SU-DHL-6 (cell line): ENCODE data around the gene IGSF3.

ENCODE experiments used
- H2AFZ ChIP-seq: fragments of 200-600 bp; sonication (generic); 2 replicates; pipeline ENCODE4 v1.6.1; 2014; ENCODE audit warnings: low read depth, mild to moderate bottlenecking, moderate library complexity, mixed read lengths, antibody characterized with exemption, low read length; ENCODE audit not compliant: severe bottlenecking
- H3F3A ChIP-seq: fragments of 200-600 bp; shearing (Covaris generic); 2 replicates; pipeline ENCODE4 v1.6.0; 2016; ENCODE audit warnings: antibody characterized with exemption, mild to moderate bottlenecking; ENCODE audit not compliant: insufficient read depth
- H3K27ac ChIP-seq: fragments of 200-600 bp; sonication (generic); 2 replicates; pipeline ENCODE4 v1.5.1; 2016; ENCODE audit warnings: low read depth, mild to moderate bottlenecking, low read length, moderate library complexity, mixed read lengths
- H3K27me3 ChIP-seq: fragments of 200-600 bp; sonication (generic), shearing (Covaris generic); 2 replicates; pipeline ENCODE4 v1.6.0; 2014; ENCODE audit warnings: mild to moderate bottlenecking, low read length
- H3K36me3 ChIP-seq: fragments of 200-600 bp; sonication (generic); 2 replicates; pipeline ENCODE4 v1.6.1; 2014; ENCODE audit warnings: mild to moderate bottlenecking, low read length, mixed read lengths
- H3K4me2 ChIP-seq: fragments of 300-600, 200-600 bp; shearing (Covaris generic), sonication (generic); 2 replicates; pipeline ENCODE4 v1.6.0; 2014; ENCODE audit warnings: low read length, low read depth, mild to moderate bottlenecking; ENCODE audit not compliant: poor library complexity, severe bottlenecking
- H3K4me3 ChIP-seq: fragments of 200-600 bp; sonication (generic); 2 replicates; pipeline ENCODE4 v1.5.1; 2014; ENCODE audit warnings: antibody characterized with exemption, low read length, mild to moderate bottlenecking, mixed read lengths; ENCODE audit not compliant: insufficient read depth, poor library complexity, severe bottlenecking
- H3K79me2 ChIP-seq: fragments of 200-600 bp; sonication (generic); 2 replicates; pipeline ENCODE4 v1.6.1; 2014; ENCODE audit warnings: mild to moderate bottlenecking, low read length, moderate library complexity; ENCODE audit not compliant: insufficient read depth
- H3K9ac ChIP-seq: fragments of 200-600 bp; sonication (generic); 2 replicates; pipeline ENCODE4 v1.7.0; 2014; ENCODE audit warnings: mild to moderate bottlenecking, low read length
- H3K9me2 ChIP-seq: fragments of 200-600 bp; sonication (generic); replicated peaks from 2 replicates; pipeline ENCODE4 v1.6.1; 2014; ENCODE audit warnings: low read length; ENCODE audit not compliant: insufficient read depth
- H3K9me3 ChIP-seq: fragments of 200-600 bp; sonication (generic); 2 replicates; pipeline ENCODE4 v1.6.1; 2014; ENCODE audit warnings: low read length, mixed read lengths; ENCODE audit not compliant: insufficient read depth
- H4K20me1 ChIP-seq: fragments of 200-600 bp; sonication (generic); 2 replicates; pipeline ENCODE4 v1.6.1; 2014; ENCODE audit warnings: low read depth, mild to moderate bottlenecking, antibody characterized with exemption, low read length, moderate library complexity, mixed read lengths
- EZH2phosphoT487 ChIP-seq: fragments of 200-600 bp; sonication (generic), shearing (Covaris generic); conservative IDR thresholded peaks from 2 replicates; pipeline ENCODE4 v1.6.1; 2018; ENCODE audit warnings: mild to moderate bottlenecking, antibody characterized with exemption, low read length, moderate library complexity, mixed read lengths
- TF ChIP-seq, protein P1 (sequence below): fragments of 200-600 bp; sonication (generic); IDR thresholded peaks from one replicate; pipeline ENCODE4 v1.5.1; 2017; ENCODE audit warnings: antibody characterized with exemption, mild to moderate bottlenecking, low read length, moderate library complexity; ENCODE audit not compliant: insufficient read depth, poor library complexity, severe bottlenecking

The IGSF3 gene

DNA sequence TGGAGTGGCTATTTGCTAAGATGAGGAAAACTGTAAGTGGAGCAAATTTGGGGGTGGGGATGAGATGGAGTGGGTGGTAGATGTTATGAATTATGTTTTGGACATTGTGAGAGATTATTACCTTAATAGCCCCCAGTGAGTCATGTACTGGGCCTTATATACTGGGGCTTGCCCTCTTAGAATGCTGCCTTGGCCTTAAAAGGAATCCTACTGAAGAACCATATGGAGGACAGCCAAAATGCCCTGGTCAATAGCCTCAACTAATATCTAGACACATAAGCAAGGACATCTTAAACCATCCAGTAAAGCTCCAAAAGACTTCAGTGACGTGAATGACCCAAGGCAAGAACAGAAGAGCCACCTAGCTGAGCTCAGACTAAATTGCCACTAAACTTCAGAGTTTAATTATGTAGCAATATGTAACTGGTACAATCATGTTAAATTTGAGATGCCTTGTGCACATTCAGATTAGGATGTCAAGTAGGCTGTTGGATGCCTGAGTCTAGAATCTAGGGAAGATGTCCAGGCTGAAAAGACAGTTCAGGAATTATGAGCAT, 13.9 kb upstream of the IGSF3 start:
- H3K27me3 ChIP-seq, result no peaks in the 10 kb centered on the region
- no peaks in the 10 kb centered on the region for H4K20me1 ChIP-seq
- no peak for TF ChIP-seq EZH2phosphoT487
- TF ChIP-seq, protein P1, sequence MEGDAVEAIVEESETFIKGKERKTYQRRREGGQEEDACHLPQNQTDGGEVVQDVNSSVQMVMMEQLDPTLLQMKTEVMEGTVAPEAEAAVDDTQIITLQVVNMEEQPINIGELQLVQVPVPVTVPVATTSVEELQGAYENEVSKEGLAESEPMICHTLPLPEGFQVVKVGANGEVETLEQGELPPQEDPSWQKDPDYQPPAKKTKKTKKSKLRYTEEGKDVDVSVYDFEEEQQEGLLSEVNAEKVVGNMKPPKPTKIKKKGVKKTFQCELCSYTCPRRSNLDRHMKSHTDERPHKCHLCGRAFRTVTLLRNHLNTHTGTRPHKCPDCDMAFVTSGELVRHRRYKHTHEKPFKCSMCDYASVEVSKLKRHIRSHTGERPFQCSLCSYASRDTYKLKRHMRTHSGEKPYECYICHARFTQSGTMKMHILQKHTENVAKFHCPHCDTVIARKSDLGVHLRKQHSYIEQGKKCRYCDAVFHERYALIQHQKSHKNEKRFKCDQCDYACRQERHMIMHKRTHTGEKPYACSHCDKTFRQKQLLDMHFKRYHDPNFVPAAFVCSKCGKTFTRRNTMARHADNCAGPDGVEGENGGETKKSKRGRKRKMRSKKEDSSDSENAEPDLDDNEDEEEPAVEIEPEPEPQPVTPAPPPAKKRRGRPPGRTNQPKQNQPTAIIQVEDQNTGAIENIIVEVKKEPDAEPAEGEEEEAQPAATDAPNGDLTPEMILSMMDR, result no peak
- no peaks in the 10 kb centered on the region for H3K9me3 ChIP-seq
- H3K36me3 ChIP-seq, result no peaks in the 10 kb centered on the region
- H3K9me2 ChIP-seq, result no peaks in the 10 kb centered on the region
- H3K4me2 ChIP-seq, result no peak overlapping the region
- H3K79me2 ChIP-seq, result no peaks in the 10 kb centered on the region
- H2AFZ ChIP-seq, result no peak overlapping the region
- no peak overlapping the region for H3K27ac ChIP-seq
- no peaks in the 10 kb centered on the region for H3F3A ChIP-seq
- no peak overlapping the region for H3K9ac ChIP-seq
- H3K4me3 ChIP-seq, result no peak overlapping the region

DNA sequence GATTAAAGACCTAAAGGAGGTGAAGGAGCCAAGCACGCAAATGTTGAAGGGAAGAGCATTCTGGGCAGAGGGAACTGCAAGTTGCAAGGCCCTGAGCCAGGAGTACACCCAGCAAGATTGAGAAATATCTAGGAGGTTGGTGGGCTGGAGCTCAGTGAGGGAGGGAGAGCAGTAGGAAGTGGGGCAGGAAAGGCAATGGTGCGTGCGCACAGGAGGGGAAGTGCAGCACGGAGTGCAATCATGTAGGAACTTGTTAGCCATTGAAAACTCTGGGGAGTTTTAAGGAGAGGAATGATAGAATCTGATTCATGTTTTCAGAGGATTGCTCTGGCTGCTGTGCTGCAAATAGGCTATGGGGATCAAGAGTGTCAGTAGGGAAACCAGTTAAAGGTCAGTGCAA, 13.2 kb upstream of the IGSF3 start:
- Histone ChIP-seq H3K9ac (no peak overlapping the region), H3K9me2 (no peaks in the 10 kb centered on the region), H3K79me2 (no peaks in the 10 kb centered on the region), H2AFZ (no peak overlapping the region), H3K27ac (no peak overlapping the region), H3K4me2 (no peak overlapping the region), H3K27me3 (no peaks in the 10 kb centered on the region), H3F3A (no peaks in the 10 kb centered on the region), H4K20me1 (no peaks in the 10 kb centered on the region), H3K4me3 (no peak overlapping the region), H3K9me3 (no peaks in the 10 kb centered on the region), H3K36me3 (no peaks in the 10 kb centered on the region)
- TF ChIP-seq, protein P1, result no peak
- TF ChIP-seq EZH2phosphoT487, result no peak

DNA sequence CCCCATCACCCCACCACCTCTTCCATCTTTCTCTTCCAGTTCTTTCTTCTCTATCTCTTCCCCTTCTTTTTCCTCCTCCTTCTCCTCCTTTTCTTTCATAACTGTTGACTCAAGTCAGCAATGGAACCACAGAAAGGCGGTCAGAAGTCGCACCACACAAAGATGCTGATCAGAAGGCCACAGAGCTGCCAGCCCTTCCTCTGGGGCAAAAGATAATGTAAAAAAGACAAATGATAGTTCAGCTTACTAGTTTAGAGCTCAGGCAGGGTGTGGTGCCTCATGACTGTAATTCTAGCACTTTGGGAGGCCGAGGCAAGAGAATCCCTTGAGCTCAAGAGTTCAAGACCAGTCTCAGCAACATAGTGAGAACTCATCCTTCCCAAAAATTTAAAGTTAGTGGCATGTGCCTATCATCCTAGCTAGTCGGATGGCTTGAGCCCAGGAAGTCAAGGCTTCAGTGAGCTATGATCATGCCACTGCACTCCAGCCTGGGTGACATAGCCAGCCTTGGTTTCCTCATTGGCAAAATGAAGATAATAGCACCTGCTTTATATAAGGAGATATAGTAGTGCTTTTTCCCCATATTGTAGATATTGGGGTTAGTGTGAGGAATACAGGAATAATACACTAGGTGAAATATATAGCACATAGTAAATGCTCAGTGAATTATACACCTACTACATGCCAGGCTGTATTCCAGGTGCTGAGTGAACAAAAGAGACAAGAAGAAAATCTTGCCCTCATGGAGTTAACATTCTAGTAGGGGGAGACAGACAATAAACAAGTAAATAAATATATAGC, 12.5 kb upstream of the IGSF3 start:
- no peaks in the 10 kb centered on the region for H3K9me3 ChIP-seq
- TF ChIP-seq, protein P1, result no peak
- TF ChIP-seq EZH2phosphoT487, result no peak
- H2AFZ ChIP-seq, result no peak overlapping the region
- no peak overlapping the region for H3K27ac ChIP-seq
- H3K36me3 ChIP-seq, result no peaks in the 10 kb centered on the region
- H3K9ac ChIP-seq, result no peak overlapping the region
- no peak overlapping the region for H3K4me3 ChIP-seq
- H3K9me2 ChIP-seq, result no peaks in the 10 kb centered on the region
- H3F3A ChIP-seq, result no peaks in the 10 kb centered on the region
- no peaks in the 10 kb centered on the region for H4K20me1 ChIP-seq
- no peaks in the 10 kb centered on the region for H3K79me2 ChIP-seq
- H3K27me3 ChIP-seq, result no peaks in the 10 kb centered on the region
- H3K4me2 ChIP-seq, result no peak overlapping the region
